ENCODE data around the gene S100Z. TPM values are rescaled to one million over a fixed set of nuclear protein-coding genes. Genes with fewer than 3 reads are reported as not detected.

The S100Z gene
- total and polyA plus RNA-seq, 10 of the 15 experiments (the other 5 are each of a cell fraction or from before 2014, with no cell fraction given): 0.12 to 0.51 (median 0.30) TPM; not detected in 2

GRCh38 chr5:76918539-76918938, 68.7 kb downstream of the S100Z start (continued):
- TF ChIP-seq POU2F2 (IDR thresholded peaks at IDR 0.05; ENCODE audit: borderline replicate concordance, low read depth, low read length): no peak
- no peak for TF ChIP-seq RBBP5 (conservative IDR thresholded peaks at IDR 0.05)

- H3K27me3 ChIP-seq (replicated peaks in 1 of 2; ENCODE audit: control insufficient read depth in 2 of 2, insufficient read depth in 2 of 2, low read length in 1 of 2): peaks cover 0 to 2% of the 10 kb centered on the region in 2 experiments; a peak in 1 of 4 replicates
- no peaks in the 10 kb centered on the region for H3K36me3 ChIP-seq (ENCODE audit: control insufficient read depth in 2 of 2, insufficient read depth in 2 of 2, low read length in 1 of 2)
- intact Hi-C loops (cut with micrococcal nuclease; ENCODE audit: unreplicated experiment): no loop called here
- no TSS peak for BruUV-seq (replicated peaks)
- ChIA-PET CTCF (no interaction called here), SMC1A (ENCODE audit: uncharacterized antibody, unreplicated experiment) (interaction anchor here (0.5 kb wide), 1 partner anchor 1028 kb away, joined by 3 read pairs; no protein-coding TSS in a partner anchor), RAD21 (ENCODE audit: unreplicated experiment) (no interaction called here), POLR2A (no interaction called here)
- H3K4me1 ChIP-seq (ENCODE audit: control insufficient read depth, insufficient read depth, low read length): no peaks in the 10 kb centered on the region
- H3K27ac ChIP-seq (ENCODE audit: control insufficient read depth, insufficient read depth): no peak overlapping the region
- no peak overlapping the region for H3K4me3 ChIP-seq
- no peaks in the 10 kb centered on the region for H4K20me1 ChIP-seq (ENCODE audit: control insufficient read depth, insufficient read depth)
- no peak for FAIRE-seq
- H3K9me3 ChIP-seq (replicated peaks; ENCODE audit: control insufficient read depth, insufficient read depth, low read length): no peaks in the 10 kb centered on the region
- no peak overlapping the region for H2AFZ ChIP-seq (ENCODE audit: control insufficient read depth, low read depth, low read length)
- 63% methylated on average over 4 of the region's 4 CpGs for WGBS (ENCODE audit: insufficient coverage, insufficient replicate concordance, low lambda C conversion rate, missing lambda C conversion rate)
- H3K79me2 ChIP-seq (ENCODE audit: control insufficient read depth, insufficient read depth, low read length): no peaks in the 10 kb centered on the region
- in situ Hi-C loops (cut with MboI): no loop called here
- ATAC-seq: no peak
- TF ChIP-seq NKRF (conservative IDR thresholded peaks at IDR 0.05) (no peak), KDM1A (IDR thresholded peaks at IDR 0.05; ENCODE audit: borderline replicate concordance) (no peak), SKIL (IDR thresholded peaks at IDR 0.05; ENCODE audit: low read depth, poor library complexity, severe bottlenecking) (no peak), RAD21 (IDR thresholded peaks at IDR 0.05; ENCODE audit: insufficient read depth, low read depth, low read length) (no peak), IRF5 (IDR thresholded peaks at IDR 0.05; ENCODE audit: borderline replicate concordance) (no peak), SUPT20H (IDR thresholded peaks at IDR 0.05; ENCODE audit: borderline replicate concordance, control insufficient read depth, low read depth, low read length) (no peak), ZNF24 (IDR thresholded peaks at IDR 0.05) (no peak), BCL11A (IDR thresholded peaks at IDR 0.05; ENCODE audit: low read depth, low read length) (no peak)
- H3K4me2 ChIP-seq (ENCODE audit: control insufficient read depth, insufficient read depth): no peak overlapping the region
- no peak overlapping the region for H3K9ac ChIP-seq (ENCODE audit: control insufficient read depth, insufficient read depth, low read length)
- DNase-seq (ENCODE audit: low read depth, low spot score): no peak
Measured at GRCh38 chr5:76920491-76920890, 70.7 kb downstream of the S100Z start.
